GM21528 (cell line): ENCODE measurements around the gene RASL10A.

Source experiments
- ATAC-seq: cut with Tn5 transposase; IDR thresholded peaks from one replicate; pipeline ENCODE4 v1.9.1; 2021; ENCODE audit warnings: mild to moderate bottlenecking, moderate library complexity; ENCODE audit not compliant: unreplicated experiment, low FRiP score

RASL10A gene

DNA sequence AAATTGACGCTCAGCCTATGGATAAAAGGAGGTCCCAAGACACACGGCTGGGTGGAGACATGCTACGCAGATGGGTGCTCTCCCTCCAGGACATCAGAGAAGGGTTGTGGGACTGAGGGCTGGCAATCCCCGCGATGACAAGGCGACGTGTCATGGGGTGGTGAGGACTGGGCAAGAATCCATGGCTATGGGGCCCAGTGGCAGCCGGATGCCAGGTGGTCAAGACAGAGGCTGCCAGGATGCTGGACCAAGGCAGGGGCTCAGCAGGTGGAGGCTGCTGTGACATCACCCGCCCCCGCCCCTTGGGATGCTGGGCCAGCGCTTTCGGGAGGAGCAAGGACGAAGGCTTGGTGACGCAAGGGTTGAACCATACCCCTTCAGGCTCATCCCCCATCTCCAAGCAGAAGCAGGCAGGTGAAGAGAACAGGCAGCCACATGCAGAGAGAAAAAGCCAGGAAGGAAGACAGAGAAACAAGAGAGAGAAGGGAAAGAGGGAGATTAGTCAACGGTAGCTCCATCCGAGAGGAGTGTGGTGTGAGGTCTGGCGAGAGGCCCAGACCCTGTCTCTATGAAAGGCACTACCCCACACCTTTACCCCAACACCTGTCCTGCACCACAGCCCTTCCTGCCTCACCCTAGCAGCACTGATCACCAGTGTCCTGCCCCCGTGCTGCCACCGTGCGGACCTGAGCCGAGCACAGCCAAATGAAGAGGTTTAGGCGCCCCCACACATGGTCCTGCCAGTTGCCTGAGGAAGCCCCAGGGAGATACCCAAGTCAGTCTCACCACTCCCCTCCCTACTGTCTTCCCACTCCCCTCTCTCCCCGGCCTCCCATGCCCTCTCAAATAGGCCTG lies 24.1 kb upstream of the RASL10A start:
- ATAC-seq: no peak

DNA sequence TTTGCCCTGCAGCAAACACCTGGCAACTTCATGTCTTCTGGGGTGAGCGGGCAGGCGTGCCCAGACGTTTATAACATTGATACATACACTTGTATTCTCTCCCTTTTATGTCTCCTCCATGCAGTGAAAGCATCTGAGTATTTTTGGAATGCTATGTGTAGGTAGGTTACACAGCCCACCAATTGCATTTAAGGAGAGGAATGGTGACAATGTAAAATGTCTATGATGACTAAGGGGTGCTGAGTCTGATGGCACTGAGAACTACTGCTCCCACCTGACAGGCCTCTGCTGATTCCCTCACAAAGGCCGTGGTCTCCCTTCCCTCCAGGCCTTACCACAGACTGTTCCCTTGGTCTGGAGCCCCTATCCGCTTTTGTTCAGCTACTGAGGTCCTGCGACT lies 22.9 kb upstream of the RASL10A start:
- no peak for ATAC-seq

DNA sequence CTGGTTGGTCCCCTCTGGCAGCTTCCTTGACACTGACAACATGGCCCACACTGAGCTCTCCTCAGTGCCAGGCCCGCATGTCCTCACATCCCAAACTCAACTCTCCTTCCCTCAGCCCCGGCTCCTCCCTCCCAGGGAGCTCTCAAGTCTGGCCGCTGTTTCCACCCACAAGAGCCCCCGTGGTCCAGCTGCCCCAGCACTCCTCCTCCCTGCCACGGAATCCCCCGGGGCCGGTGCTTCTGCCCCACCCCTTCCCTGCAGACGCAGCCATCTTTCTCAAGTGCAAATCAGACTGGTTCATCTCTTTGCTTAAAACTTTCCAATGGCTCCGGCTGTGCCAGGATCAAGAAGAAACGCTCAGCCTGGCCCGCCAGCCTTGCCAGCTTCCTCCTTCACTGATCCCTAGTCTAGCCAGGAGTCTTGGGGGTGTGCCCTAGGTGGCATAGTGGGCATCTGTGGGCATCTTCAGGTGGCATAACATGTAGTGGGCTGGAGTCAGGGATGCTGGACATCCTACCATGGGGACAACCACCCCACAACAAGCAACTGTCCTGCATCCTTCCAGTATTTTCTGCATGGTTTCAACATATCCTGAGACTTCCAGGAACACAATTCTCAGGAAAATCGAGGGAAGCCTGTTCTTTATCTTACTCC lies 22.3 kb upstream of the RASL10A start:
- no peak for ATAC-seq

DNA sequence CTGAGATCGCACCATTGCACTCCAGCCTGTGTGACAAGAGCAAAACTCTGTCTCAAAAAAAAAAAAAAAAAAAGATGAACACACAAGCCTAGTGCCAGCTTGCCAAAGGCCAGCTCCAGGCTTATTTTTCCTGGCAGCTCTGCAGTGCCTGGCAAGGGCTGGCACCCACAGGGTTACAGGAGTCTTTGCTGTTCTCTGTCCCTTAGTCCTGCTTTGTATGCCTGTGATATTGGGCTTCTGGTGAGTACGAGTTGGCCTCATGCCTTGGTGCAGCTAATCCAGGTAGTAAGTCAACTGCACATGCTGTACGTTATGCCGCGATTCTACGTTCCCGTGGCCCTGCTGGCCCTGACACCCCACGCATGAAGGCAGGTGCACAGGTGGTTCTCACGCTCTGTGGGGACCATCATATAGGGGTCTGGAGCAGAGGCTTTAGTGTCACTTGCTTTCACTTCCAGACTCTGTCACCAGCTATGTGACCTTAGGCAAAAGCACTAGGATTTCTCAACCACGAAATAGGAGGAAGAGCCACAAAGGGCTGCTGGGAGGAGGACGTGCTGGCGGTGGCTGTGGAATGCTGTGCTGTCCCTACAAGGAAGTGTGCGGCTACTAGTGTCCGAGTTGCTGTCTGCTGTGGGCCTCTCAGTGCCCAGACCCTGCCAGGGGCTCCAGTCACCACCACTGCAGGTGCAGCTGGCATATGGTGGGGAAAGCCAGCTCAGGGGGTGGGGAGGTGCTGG lies 21.4 kb upstream of the RASL10A start:
- ATAC-seq: no peak

DNA sequence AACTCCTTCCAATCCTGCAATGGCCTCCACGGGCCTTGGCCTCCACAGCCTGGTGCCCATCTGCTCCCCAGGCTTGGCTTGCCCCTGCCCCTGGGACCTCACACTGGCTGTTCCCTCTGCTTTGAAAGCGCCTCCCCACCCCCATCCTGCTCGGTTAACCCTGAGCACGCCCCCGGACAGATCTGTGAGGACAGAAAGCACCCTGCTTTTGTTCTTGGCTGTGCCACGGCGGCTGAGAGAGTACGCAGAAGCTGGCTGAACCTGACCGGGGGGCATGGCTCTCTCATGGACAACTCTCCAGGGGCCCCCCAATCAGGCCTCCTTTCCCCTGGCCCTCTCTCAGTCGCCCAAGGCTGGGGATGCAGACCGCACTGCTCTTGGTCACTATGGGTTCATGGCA lies 20.2 kb upstream of the RASL10A start:
- no peak for ATAC-seq

DNA sequence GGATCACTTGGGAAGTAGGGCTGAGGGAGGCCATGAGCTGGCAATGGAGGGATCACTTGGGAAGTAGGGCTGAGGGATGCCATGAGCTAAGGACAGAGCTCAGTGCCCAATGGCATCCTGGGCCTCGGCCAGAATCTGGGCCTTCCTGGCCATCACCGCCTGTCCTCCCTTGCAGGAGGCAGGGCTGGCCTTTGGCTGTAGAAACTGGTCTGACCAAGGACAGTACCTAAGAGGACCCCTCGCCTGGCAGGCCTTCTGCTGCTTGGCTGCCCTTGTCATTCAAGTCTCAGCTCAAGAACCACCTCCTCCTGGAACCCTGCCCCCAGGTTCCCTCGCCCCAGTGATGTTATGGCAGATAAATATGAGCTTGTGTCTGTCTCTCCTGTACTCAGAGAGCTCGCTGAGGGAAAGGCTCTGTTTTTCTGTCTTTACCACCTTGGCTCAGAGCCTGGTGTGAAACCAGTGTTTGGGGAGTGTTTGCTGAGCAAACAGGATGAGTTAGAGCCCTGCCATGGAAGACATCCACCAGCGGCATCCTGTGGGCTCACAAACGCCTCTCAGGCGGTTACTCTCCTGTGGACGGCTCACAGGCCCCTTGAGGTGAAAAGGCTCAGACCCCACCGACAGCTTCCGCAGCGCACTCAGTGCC lies 19.3 kb upstream of the RASL10A start:
- ATAC-seq: no peak

DNA sequence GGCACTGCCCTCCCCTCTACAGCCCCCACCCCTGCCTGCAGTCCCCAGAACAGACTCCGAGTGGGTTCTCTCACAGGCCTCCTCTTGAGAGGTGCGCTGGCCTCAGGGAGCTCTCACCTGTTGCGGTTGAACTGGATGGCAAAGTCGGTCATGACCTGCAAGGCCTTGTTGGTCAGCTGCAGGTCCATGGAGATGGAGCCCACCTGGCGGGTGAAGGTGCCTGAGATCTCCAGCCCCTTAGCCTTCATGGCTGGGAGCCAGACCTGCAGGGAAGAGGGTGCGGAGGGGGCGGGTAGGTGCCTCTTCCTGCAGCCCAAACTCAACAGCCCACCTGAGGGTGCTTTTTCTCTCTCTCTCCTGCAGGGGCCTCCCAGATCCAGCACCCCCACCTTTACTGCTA lies 18.7 kb upstream of the RASL10A start:
- no peak for ATAC-seq

DNA sequence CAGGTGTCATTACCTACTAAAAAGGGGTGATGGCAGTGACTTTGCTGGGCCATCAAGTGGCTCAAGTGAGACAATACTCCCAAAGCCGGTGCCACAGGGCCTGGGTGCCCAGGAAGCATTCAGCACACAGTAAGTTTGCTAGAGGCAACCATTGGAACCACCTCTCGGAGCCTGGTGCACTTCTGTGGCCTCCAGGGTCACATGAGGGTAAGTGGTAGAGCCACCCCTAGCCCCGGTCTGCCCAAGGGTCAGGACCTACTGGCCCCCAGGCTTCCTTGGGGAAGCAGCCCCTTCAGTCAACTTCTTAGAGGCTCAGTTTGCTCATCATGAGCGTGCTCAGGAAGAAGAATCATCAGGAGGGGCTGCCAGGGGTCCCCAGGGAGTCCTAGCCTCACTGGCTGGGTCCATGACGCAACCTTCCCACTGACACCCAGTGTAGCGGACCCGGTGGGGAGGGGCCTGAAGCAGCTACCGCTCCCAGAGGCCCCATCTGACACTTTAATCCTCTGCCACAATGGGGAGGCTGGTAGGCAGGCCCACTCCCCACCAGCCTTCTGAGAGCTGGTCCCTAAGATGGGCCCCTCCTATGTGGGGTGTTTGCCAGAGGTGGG lies 17.5 kb upstream of the RASL10A start:
- ATAC-seq: no peak

DNA sequence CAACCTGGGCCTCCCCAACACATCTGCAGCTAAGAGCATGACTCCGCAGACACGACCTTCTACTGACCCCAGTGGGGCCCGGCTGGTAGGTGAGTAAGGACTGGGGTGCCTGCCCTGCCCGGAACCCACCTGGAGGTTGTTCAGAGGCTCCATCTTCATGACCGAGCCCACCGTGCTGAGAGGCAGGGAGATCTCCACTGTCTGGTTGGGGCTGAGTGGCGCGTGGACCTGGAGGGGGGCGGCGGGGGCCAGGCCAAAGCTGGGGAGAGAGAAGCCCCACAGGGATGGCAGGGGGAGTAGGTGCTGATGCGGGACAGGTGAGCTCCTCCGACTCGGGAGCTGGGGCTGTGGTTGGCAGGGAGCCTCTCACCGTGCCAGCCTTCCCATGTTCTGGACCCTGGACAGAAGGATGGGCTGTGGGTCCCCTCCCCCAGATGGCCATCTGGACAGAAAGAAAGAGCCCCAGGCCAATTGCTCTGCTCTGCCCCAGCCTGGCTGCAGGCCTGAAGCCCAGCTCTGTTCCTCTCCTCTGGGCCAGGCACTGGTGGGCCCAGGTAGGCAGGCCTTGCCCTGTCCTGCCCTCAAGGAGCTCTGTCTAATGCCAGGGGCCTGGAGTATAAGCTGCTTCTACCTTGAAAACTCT lies 16.3 kb upstream of the RASL10A start:
- no peak for ATAC-seq

DNA sequence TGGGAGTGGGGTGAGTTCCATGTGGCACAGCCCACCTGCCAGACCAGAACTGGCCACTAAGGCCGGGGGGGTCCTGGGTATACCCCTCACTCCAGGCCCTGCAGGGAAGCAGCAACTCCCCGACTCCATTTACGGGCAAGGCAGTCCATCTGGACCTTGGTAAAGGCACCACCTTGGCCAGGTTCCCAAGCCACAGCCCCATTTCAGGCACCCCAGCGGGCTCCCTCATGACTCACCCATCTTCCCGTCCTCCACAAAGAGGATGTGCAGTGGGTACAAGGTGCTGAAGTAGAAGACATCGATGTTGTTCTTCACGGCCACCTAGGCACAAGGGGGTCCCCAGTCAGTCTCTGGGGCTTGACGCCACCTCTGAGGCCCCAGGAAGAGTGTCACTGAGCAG lies 15.7 kb upstream of the RASL10A start:
- ATAC-seq: no peak

DNA sequence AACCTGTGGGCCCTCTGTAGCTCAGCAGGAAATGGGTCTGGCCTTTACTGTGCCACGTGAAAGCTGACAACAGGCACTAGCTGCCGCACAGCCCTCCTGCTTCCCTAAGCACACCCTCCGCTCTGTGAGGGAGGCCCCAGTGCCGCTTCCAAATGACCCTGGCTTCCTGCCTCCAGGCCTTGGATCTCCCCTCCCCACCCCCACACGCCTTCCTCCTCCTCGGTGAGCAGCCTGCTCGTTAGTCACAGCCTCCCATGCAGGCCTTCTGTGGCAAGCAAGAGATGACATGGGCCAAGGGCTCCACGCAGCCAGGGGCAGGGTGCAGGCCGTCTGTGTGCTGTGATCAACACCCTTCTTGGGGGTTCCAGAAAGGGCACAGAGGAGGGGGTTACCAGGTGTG lies 15.3 kb upstream of the RASL10A start:
- no peak for ATAC-seq

DNA sequence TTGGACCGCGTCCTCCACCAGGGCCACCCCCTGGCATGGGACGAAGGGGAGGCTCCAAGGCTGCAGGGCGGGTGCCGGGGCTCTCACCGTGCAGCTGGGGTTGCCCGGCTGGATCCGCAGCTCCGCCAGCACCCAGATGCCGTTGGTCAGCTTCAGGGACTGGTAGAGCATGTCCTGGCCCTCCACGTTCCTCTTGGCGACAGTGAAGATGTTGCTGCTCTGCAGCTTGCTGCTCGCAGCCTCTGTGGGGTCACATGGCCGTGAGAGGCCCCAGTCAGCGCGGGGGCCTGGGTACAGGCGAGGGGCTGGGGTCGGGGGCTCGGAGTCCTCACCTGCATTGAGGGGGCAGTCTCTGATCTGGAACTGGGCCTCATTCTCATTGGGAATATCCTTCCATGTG lies 14.8 kb upstream of the RASL10A start:
- no peak for ATAC-seq

DNA sequence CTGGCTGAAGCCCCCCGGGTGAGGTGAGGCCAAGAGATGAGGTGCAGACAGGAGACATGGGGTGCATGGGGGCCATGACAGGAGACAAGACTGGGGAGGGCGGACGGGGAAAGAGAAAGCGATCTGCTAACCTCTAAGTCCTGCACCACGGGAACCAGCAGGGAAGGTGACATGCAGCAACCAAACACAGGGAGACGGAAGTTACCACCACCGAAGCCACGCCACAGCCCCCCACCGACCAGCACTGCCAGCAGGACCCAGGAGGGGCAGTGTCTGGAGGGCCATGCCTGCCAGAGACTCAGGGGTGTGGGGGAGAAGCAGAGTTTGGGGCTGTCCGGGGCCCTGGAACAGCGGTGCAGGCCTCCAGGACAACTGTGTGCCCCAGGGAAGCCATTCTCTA lies 14.1 kb upstream of the RASL10A start:
- no peak for ATAC-seq

DNA sequence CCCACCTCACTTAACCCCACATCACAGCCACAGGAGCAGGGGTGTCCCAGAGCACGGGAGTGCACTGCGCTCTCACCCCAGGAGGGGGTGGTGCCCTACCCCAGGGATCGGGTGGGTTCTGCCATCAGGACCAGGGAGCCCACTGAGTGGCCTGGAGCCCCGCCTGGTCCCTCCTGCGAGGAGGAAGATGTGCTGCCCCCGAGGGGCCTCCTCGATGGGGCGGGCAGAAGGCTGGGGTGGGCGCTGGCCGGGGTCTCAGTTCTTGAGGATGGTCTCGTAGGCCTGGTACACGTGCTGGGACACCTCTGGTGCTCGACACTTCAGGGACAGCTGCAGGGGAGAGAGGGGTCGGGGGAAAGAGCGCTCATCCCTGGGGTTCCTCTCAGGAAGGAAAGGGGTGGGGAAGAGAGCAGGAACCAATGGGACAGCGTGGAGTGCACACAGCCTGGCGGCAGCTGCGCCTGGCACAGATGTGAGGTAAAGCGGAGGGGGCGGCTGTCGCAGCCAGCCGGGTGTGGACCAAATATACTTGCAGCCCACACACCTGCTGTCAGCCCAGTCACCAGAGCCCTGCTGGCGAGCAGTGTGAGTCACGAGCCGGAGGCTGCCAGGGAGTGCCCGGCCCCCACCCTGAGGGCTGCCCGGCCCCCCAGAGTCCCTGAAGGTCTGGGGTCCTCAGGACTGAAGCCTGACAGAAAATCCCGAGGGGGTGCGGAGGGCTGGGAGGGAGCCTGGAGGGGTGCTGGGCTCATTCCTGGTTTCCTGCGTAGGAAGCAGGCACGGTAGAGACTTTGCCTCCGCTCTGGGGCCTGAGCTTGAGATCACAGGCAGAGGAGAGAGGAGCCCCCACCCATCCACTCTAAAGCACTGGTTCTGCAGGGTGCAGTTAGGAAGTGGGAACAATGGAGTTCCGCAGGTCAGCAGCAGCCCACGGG lies 13.3 kb upstream of the RASL10A start:
- ATAC-seq: no peak

DNA sequence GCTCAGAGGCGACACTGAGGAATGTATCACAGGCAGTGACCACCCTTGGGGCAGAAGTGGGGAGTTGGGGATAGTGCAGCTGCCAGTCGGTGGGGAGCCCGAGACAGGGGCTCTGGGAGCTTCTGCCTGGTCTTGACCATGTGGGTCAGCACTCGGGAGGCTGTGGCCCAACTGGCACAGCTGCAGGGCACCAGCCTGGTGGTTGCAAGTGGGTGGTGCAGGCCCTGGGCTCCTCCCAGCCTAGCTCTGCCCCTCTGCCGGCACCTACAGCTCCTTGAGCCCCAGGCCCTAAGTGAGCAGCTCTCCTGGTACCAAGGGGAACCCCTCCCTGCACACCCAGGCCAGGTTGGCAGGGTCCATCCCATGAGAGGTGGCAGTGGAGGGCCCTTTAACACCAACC lies 12.6 kb upstream of the RASL10A start:
- ATAC-seq: no peak

DNA sequence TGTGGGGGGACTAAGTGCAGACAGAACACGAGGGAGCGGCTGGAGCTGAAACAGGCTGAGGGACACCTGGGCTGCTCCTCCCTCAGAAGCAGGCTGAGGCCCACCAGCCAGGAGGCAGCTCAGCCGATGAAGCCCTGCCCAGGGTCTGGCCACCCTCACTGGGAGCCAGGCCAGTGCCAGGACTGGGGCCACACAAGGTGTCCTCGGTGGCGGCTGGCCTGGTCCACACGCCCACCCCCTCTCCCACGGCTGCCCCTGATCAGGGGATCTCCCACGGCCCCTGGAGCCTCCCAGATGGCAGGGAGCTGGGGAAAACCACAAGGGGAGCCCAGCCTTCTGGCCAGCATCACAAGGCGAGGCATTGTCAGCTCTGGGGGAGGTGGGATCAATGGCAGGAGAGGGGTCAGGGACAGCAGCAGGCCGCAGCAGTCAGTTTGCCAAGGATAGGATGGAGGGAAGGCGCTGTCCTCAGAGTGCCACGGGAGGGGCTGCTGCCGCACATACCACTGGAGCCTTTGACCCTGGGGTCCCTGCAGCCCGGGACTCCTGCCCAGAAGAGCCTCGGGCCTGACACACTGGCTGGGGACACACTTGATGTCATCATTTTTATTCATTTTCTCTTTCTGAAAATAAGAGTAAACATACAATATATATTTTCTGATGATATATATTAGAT lies 11.7 kb upstream of the RASL10A start:
- ATAC-seq: no peak

DNA sequence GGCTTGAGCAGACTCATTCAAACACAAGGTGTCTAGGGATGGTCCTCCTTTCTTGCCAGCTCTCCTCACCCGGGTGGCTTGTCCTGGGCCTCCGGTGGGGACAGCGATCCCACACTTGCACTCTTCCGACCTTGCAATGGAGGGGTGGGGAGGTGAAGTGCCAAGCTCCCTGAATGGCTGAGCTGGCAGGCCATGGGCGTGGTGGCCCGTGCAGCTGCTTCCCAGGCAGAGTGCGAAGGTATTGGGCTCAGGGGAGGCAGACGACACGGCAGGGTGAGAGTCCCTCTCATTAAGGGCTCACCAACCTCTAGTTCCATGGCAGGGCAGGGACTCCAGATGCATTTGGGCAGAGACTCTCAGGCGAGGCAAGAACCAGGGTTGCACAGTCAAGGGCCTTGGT lies 11.0 kb upstream of the RASL10A start:
- no peak for ATAC-seq

DNA sequence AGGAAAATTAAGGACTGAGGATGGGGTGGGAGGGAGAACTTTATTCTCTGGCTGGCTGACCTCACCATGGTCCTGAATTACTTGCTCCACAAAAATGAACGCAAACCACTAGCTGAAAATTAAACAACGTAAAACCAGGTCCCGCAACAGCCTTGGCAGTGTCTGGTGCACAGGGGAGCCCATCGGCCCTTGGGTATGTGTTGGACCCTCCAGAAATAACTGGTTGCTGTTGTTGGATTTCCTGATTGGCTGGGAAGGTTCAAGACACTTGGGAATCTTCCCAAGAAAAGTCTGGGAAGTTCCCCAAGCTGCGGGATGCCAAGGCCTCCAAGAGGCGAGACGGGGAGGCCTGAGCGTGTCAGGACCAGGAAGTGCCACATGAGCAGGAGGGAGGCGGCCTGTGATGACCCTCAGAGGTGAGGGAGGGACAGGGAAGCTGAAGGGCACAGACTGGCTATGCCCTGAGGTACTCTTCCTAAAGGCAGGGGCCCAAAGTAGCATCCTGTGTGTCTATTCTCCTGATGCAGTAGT lies 10.4 kb upstream of the RASL10A start:
- no peak for ATAC-seq
